ENCODE measurements around the gene IGFBP5.

- TF ChIP-seq RAD21 (IDR thresholded peaks at IDR 0.05; ENCODE audit: low read depth) (no peak), EP300 (IDR thresholded peaks at IDR 0.05; ENCODE audit: borderline replicate concordance) (no peak)
These were observed 7.4 kb upstream of the IGFBP5 start for GRCh38 chr2:216702756-216703155.
